Right lobe of liver (tissue), 4 donors: ENCODE measurements around the gene OPTN.

Experiments used
- CTCF ChIP-seq, 4 donors: fragments of 200-600 bp in 3 of 4; fragments of 450-650 bp in 1 of 4; IDR thresholded peaks; one replicate each; pipeline versions ENCODE4 v1.5.1 to v1.8.0; 2016 to 2022; ENCODE audit warnings: antibody characterized with exemption in 4 of 4, mild to moderate bottlenecking in 2 of 4
- POLR2A ChIP-seq: fragments of 450-650 bp; IDR thresholded peaks from one replicate; pipeline ENCODE4 v1.6.1; 2017; ENCODE audit warnings: antibody characterized with exemption, mild to moderate bottlenecking
- donor health status: DM: no; HTN: no; CAD: no.
- donor health status: DM: no; HTN: no; CAD: no.
- donor health status: DM: no; HTN: yes; CAD: no.

- TF ChIP-seq CTCF (IDR thresholded peaks at IDR 0.05) = no peak
- TF ChIP-seq POLR2A = no peak
Measured at GRCh38 chr10:13139676-13140075, 39.7 kb downstream of the OPTN start.
